NB4 (cell line): Measurements from ENCODE around the gene RNF31.

Experiments
- CTCF ChIP-seq: IDR thresholded peaks from one replicate; pipeline ENCODE4 v1.5.1; 2012; ENCODE audit warnings: low read depth, low read length
- MAX ChIP-seq: IDR thresholded peaks from 2 replicates; pipeline ENCODE4 v1.6.1; 2011; ENCODE audit warnings: low read depth, low read length
- MYC ChIP-seq: IDR thresholded peaks from 2 replicates; pipeline ENCODE4 v1.6.1; 2011; ENCODE audit warnings: low read depth, low read length
- POLR2A ChIP-seq: IDR thresholded peaks from 2 replicates; pipeline ENCODE4 v1.6.1; 2011; ENCODE audit warnings: mild to moderate bottlenecking; ENCODE audit not compliant: insufficient read length; ENCODE audit errors: extremely low read depth

- no peak for TF ChIP-seq MYC
- TF ChIP-seq POLR2A = no peak
- no peak for TF ChIP-seq CTCF
- no peak for TF ChIP-seq MAX
Observed at GRCh38 chr14:24137529-24138395, 9.5 kb upstream of the RNF31 start.
